H1 (cell line): ENCODE data around the gene TCF19. TPM values are rescaled to one million over a fixed set of nuclear protein-coding genes. Genes with fewer than 3 reads are reported as not detected.
A peak's percentile ranks its signal among the peaks of the same experiment; 100 is the strongest.

Experiments
- CTCF ChIA-PET: fragments of 300-600 bp; sonication (Branson Sonifier 250); formaldehyde crosslinking; loops from one replicate; lab custom pipeline; 2021; ENCODE audit not compliant: partially characterized antibody; lab: Charles Lee
- POLR2A ChIA-PET: fragments of 300-600 bp; sonication (Branson Sonifier 250); formaldehyde crosslinking; loops from one replicate; lab custom pipeline; 2021; ENCODE audit warnings: inconsistent platforms; ENCODE audit not compliant: partially characterized antibody; lab: Charles Lee
- DNase-seq, 2 experiments: peaks; one replicate each; pipeline versions ENCODE4 v3.0.0 to v3.0.0-alpha.2; 2010 to 2022; ENCODE audit warnings: low spot score in 2 of 2, low read depth in 1 of 2, mixed read lengths in 1 of 2
- FAIRE-seq: peaks from 2 replicates; lab custom pipeline; 2011; peaks lifted over from hg19 to GRCh38; lab: Jason Lieb, UNC
- H2AFZ ChIP-seq: 2 replicates; pipeline ENCODE4 v1.8.1; 2012; ENCODE audit warnings: low read length, inconsistent platforms
- H2AK5ac ChIP-seq: 2 replicates; pipeline ENCODE4 v1.6.1; 2013; ENCODE audit warnings: low read depth, low read length
- H2BK120ac ChIP-seq: replicated peaks from 2 replicates; pipeline ENCODE3; 2013; ENCODE audit warnings: low read depth, low read length, inconsistent platforms
- H2BK12ac ChIP-seq: 2 replicates; pipeline ENCODE4 v1.6.1; 2013; ENCODE audit warnings: low read depth, low read length
- H2BK15ac ChIP-seq: 2 replicates; pipeline ENCODE4 v1.6.1; 2013; ENCODE audit warnings: low read length
- H2BK20ac ChIP-seq: 2 replicates; pipeline ENCODE4 v1.6.1; 2013; ENCODE audit warnings: low read length
- H2BK5ac ChIP-seq: 2 replicates; pipeline ENCODE4 v1.6.1; 2013; ENCODE audit warnings: low read depth, low read length
- H3K14ac ChIP-seq: 2 replicates; pipeline ENCODE4 v1.6.1; 2013; ENCODE audit warnings: inconsistent platforms; ENCODE audit not compliant: insufficient read length
- H3K18ac ChIP-seq: 2 replicates; pipeline ENCODE4 v1.6.1; 2013; ENCODE audit warnings: low read length; ENCODE audit errors: extremely low read depth
- H3K23ac ChIP-seq: 2 replicates; pipeline ENCODE4 v1.6.1; 2013; ENCODE audit warnings: inconsistent platforms; ENCODE audit not compliant: insufficient read length
- H3K23me2 ChIP-seq: 2 replicates; pipeline ENCODE4 v1.6.1; 2013; ENCODE audit warnings: low read depth, low read length
- H3K27ac ChIP-seq: 2 replicates; pipeline ENCODE4 v1.6.1; 2011; ENCODE audit warnings: low read depth, low read length, inconsistent platforms
- H3K27me3 ChIP-seq, 4 experiments: replicated peaks in 1 of 4; 1 replicate in 1 of 4; 2 replicates in 3 of 4; pipeline versions ENCODE4 v1.6.1 to v1.8.1; 2011 to 2013; ENCODE audit warnings: low read length in 3 of 4, mild to moderate bottlenecking in 3 of 4, inconsistent platforms in 2 of 4, mixed read lengths in 2 of 4, moderate library complexity in 1 of 4; ENCODE audit not compliant: control insufficient read depth in 3 of 4, insufficient read depth in 3 of 4; ENCODE audit errors: extremely low read depth in 1 of 4
- H3K36me3 ChIP-seq, 4 experiments: 2 replicates each; pipeline versions ENCODE4 v1.6.1 to v1.8.1; 2011 to 2013; ENCODE audit warnings: mild to moderate bottlenecking in 4 of 4, low read length in 3 of 4, moderate library complexity in 2 of 4, control low read depth in 1 of 4, inconsistent platforms in 1 of 4; ENCODE audit not compliant: insufficient read depth in 4 of 4, control insufficient read depth in 2 of 4
- H3K4ac ChIP-seq: replicated peaks from 2 replicates; pipeline ENCODE3; 2013; ENCODE audit warnings: low read length, low read depth, mixed read lengths, inconsistent platforms; ENCODE audit not compliant: insufficient read length
- H3K4me1 ChIP-seq, 4 experiments: replicated peaks in 1 of 4; 1 replicate in 1 of 4; 2 replicates in 3 of 4; pipeline versions ENCODE4 v1.6.1 to v1.8.1; 2011 to 2013; ENCODE audit warnings: low read length in 3 of 4, inconsistent platforms in 2 of 4, mixed read lengths in 1 of 4; ENCODE audit not compliant: insufficient read depth in 4 of 4, control insufficient read depth in 3 of 4
- H3K4me2 ChIP-seq, 2 experiments: 2 replicates each; pipeline versions ENCODE4 v1.6.1 to v1.8.1; 2011 to 2013; ENCODE audit warnings: low read depth in 2 of 2, low read length in 2 of 2, control low read depth in 1 of 2, inconsistent platforms in 1 of 2, mild to moderate bottlenecking in 1 of 2; ENCODE audit not compliant: insufficient read depth in 1 of 2
- H3K4me3 ChIP-seq, 4 experiments: fragments of 200-600, 300-600 bp in 1 of 4; sonication (generic), shearing (Covaris generic), sonication (Bioruptor Twin) in 1 of 4; 2 replicates each; pipeline versions ENCODE4 v1.5.1 to v1.8.1; 2011 to 2016; ENCODE audit warnings: low read length in 4 of 4, low read depth in 3 of 4, control low read depth in 2 of 4, inconsistent platforms in 2 of 4, mild to moderate bottlenecking in 2 of 4, mixed read lengths in 1 of 4, moderate library complexity in 1 of 4; ENCODE audit not compliant: insufficient read depth in 2 of 4; ENCODE audit errors: extremely low read depth in 1 of 4
- H3K56ac ChIP-seq: replicated peaks from 2 replicates; pipeline ENCODE3; 2013; ENCODE audit warnings: low read depth, mild to moderate bottlenecking, mixed read lengths, low read length, inconsistent platforms; ENCODE audit not compliant: insufficient read length
- H3K79me1 ChIP-seq: 2 replicates; pipeline ENCODE4 v1.6.1; 2013; ENCODE audit warnings: low read depth, low read length, control low read depth
- H3K79me2 ChIP-seq, 2 experiments: 2 replicates each; pipeline versions ENCODE4 v1.6.1 to v1.8.1; 2012 to 2013; ENCODE audit warnings: low read length in 2 of 2, mild to moderate bottlenecking in 2 of 2, inconsistent platforms in 1 of 2; ENCODE audit not compliant: insufficient read depth in 2 of 2, control insufficient read depth in 1 of 2
- H3K9ac ChIP-seq, 4 experiments: replicated peaks in 1 of 4; 1 replicate in 1 of 4; 2 replicates in 3 of 4; pipeline versions ENCODE4 v1.6.1 to v1.8.1; 2011 to 2013; ENCODE audit warnings: low read depth in 3 of 4, low read length in 3 of 4, control low read depth in 2 of 4, mild to moderate bottlenecking in 2 of 4, moderate library complexity in 2 of 4, inconsistent platforms in 1 of 4; ENCODE audit errors: extremely low read depth in 1 of 4
- H3K9me3 ChIP-seq, 2 experiments: 2 replicates each; pipeline versions ENCODE4 v1.6.1 to v1.8.1; 2012 to 2013; ENCODE audit warnings: mild to moderate bottlenecking in 2 of 2, moderate library complexity in 2 of 2, control low read depth in 1 of 2, inconsistent platforms in 1 of 2, low read depth in 1 of 2, low read length in 1 of 2, mixed read lengths in 1 of 2; ENCODE audit not compliant: insufficient read depth in 2 of 2
- H4K20me1 ChIP-seq, 2 experiments: replicated peaks in 1 of 2; 2 replicates each; pipeline versions ENCODE3 to v1.8.1; 2011 to 2013; ENCODE audit warnings: inconsistent platforms in 2 of 2, low read length in 2 of 2, mild to moderate bottlenecking in 1 of 2; ENCODE audit not compliant: insufficient read depth in 2 of 2, control insufficient read depth in 1 of 2
- H4K5ac ChIP-seq: 2 replicates; pipeline ENCODE4 v1.6.1; 2013; ENCODE audit warnings: low read length, low read depth, mixed read lengths, inconsistent platforms; ENCODE audit not compliant: insufficient read length
- H4K8ac ChIP-seq: 2 replicates; pipeline ENCODE4 v1.8.0; 2013; ENCODE audit warnings: mild to moderate bottlenecking, moderate library complexity, low read length, inconsistent platforms; ENCODE audit not compliant: insufficient read depth; ENCODE audit errors: extremely low read depth
- H4K91ac ChIP-seq: replicated peaks from 2 replicates; pipeline ENCODE3; 2013; ENCODE audit warnings: low read length, mixed read lengths, inconsistent platforms; ENCODE audit not compliant: insufficient read length
- SP2 ChIP-seq: IDR thresholded peaks from 2 replicates; pipeline ENCODE4 v1.6.1; 2012; ENCODE audit warnings: mild to moderate bottlenecking, low read length, inconsistent platforms
- WGBS, 2 experiments: shearing (Covaris generic) in 1 of 2; methylation state at CpG; one replicate each; pipeline versions ENCODE4 v1.1.6 to v1.1.7; 2013 to 2015; ENCODE audit warnings: low lambda C conversion rate in 2 of 2, mixed read lengths in 2 of 2, inconsistent platforms in 1 of 2, low coverage in 1 of 2, missing lambda C conversion rate in 1 of 2; ENCODE audit not compliant: insufficient replicate concordance in 2 of 2, insufficient coverage in 1 of 2, insufficient read length in 1 of 2; ENCODE audit errors: extremely low coverage in 1 of 2, missing lambda C conversion rate in 1 of 2; 5-methylcytosine and 5-hydroxymethylcytosine counted together
- polyA plus RNA-seq, 7 experiments: library from polyadenylated mRNA; depleted of rRNA in 3 of 7; stranded (reverse) in 5 of 7; unstranded in 2 of 7; fragments of >200 nt in 5 of 7; fragments of 200-250 nt in 2 of 7; gene quantifications; 1 replicate in 5 of 7; 2 replicates in 1 of 7; 4 replicates in 1 of 7; pipeline versions ENCODE4 v1.2.1 to v1.2.3, GENCODE V29; 2011 to 2013; ENCODE audit warnings: missing spikeins in 2 of 7, mixed read lengths in 2 of 7
- total RNA-seq: library from RNA; stranded (reverse); fragmentation: NEBNext Ultra II Directional; extraction: Animal tissue kit (Norgen Biotek cat#: 25700); gene quantifications from 2 replicates; pipeline ENCODE4 v1.2.1, GENCODE V29; 2021

TCF19 gene
- total and polyA plus RNA-seq, 2 of the 8 experiments (the other 6 are each of a cell fraction or from before 2014, with no cell fraction given), result 7.2 to 11.0 TPM

DNA sequence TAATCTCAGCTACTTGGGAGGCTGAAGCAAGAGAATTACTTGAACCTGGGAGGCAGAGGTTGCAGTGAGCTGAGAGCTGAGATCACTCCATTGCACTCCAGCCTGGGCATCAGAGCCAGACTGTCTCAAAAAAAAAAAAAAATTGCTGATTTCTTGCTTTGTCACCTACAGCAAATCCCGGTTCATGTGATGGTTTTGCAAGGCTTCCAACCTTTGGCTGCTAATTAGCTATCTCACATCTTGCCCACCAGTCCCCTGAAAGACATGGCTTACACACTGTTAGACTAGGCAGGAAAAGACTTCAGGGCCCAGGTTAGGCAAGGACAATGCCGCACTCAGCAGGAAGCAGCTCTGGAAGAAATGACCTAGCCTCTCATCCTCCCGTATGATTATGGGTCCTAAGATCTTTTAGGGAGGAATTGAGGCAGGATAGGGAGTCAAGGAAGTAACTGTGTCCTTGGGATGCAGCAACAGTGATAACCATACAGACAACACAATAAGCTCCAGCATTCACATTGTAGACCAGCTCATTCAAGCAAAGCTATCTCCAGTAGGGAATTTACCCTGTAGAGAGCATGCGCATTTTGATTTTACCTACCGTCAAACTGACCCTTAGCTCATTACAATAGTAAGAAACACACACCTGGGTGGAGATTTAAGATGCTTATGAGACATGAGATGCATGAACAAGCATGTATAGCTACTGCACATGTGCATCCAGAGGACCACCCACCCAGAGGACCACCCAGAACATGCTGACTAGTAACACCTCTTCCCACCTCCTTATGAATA lies 52.5 kb downstream of the TCF19 start:
- FAIRE-seq, result no peak
- no peak for TF ChIP-seq SP2

More for the DNA sequence above, 52.5 kb downstream of the TCF19 start:
- H3K9me3 ChIP-seq, result no peaks in the 10 kb centered on the region
- H3K14ac ChIP-seq, result no peak overlapping the region
- H3K27me3 ChIP-seq, result no peaks in the 10 kb centered on the region
- H3K79me2 ChIP-seq, result no peaks in the 10 kb centered on the region
- H3K9ac ChIP-seq, result no peak overlapping the region
- H3K27ac ChIP-seq, result no peak overlapping the region
- CTCF ChIA-PET, result interaction anchor here (0.6 to 2.5 kb wide), 17 partner anchors 11 to 928 kb away, joined by 3 to 12 read pairs (median 4); no protein-coding TSS in a partner anchor
- H4K20me1 ChIP-seq, result no peaks in the 10 kb centered on the region
- H2BK15ac ChIP-seq, result no peak overlapping the region
- H3K23me2 ChIP-seq, result no peaks in the 10 kb centered on the region
- peaks cover 0 to 4% (median 4%) of the 10 kb centered on the region in 4 experiments; a peak in 3 of 7 replicates for H3K4me1 ChIP-seq
- WGBS, 2 experiments, result 72% methylated on average over 5 of the region's 5 CpGs; no CpG with 5 or more reads in 1 of the 2 experiments
- H2BK20ac ChIP-seq, result no peak overlapping the region
- H3K4me2 ChIP-seq, result 0 out of 4 replicates have a peak overlapping the region, but pooled peaks of 1 of the 2 experiments have one; percentile 1
- DNase-seq, result no peak
- no peak overlapping the region for H3K4ac ChIP-seq
- H2BK5ac ChIP-seq, result no peak overlapping the region
- H2BK12ac ChIP-seq, result no peak overlapping the region
- no peak overlapping the region for H4K5ac ChIP-seq
- no peak overlapping the region for H4K8ac ChIP-seq
- no peaks in the 10 kb centered on the region for H3K36me3 ChIP-seq
- POLR2A ChIA-PET, result interaction anchor here (0.6 to 2.5 kb wide), 5 partner anchors 36 to 489 kb away, joined by 3 to 6 read pairs (median 4); no protein-coding TSS in a partner anchor
- no peak overlapping the region for H2AK5ac ChIP-seq
- no peaks in the 10 kb centered on the region for H3K79me1 ChIP-seq
- no peak overlapping the region for H3K18ac ChIP-seq
- H2AFZ ChIP-seq, result no peak overlapping the region
- no peak overlapping the region for H3K23ac ChIP-seq
- no peak overlapping the region for H2BK120ac ChIP-seq
- no peak overlapping the region for H4K91ac ChIP-seq
- no peak overlapping the region for H3K4me3 ChIP-seq
- no peak overlapping the region for H3K56ac ChIP-seq
